Cardiac fibroblast (primary cell): ENCODE measurements around the gene TENT4A.
"Not testable (repeated sequence)": the region's sequence is repeated elsewhere in the genome, so short reads cannot be mapped to it uniquely, and the experiment has no call there.

ENCODE experiments used
- DNase-seq, 2 donors: peaks; one replicate each; pipeline versions ENCODE4 v3.0.0 to v3.0.0-alpha.2; 2010; ENCODE audit warnings: low read depth in 2 of 2
- H3K4me3 ChIP-seq, 2 donors: replicated peaks in 1 of 2; 1 replicate in 1 of 2; 2 replicates in 1 of 2; pipeline ENCODE4 v1.5.1; 2011; ENCODE audit warnings: low read depth in 2 of 2, low read length in 2 of 2, mild to moderate bottlenecking in 2 of 2, moderate library complexity in 1 of 2
- CTCF ChIP-seq: IDR thresholded peaks from one replicate; pipeline ENCODE4 v1.5.1; 2011; ENCODE audit warnings: low read depth, mild to moderate bottlenecking, low read length, inconsistent platforms

TENT4A gene

GRCh38 chr5:6770826-6771607 is 57.8 kb downstream of the TENT4A start:
- no peak overlapping the region for H3K4me3 ChIP-seq
- no peak for TF ChIP-seq CTCF
- DNase-seq, result no peak

GRCh38 chr5:6772886-6773285 is 59.7 kb downstream of the TENT4A start:
- H3K4me3 ChIP-seq, result no peak overlapping the region
- DNase-seq, result no peak
- TF ChIP-seq CTCF, result no peak

- DNase-seq, result no peak
- no peak overlapping the region for H3K4me3 ChIP-seq
- no peak for TF ChIP-seq CTCF
Observed at GRCh38 chr5:6773342-6774035, 60.3 kb downstream of the TENT4A start.

GRCh38 chr5:6774207-6774606 is 61.0 kb downstream of the TENT4A start:
- DNase-seq, H3K4me3 ChIP-seq: not testable (repeated sequence)

GRCh38 chr5:6774721-6775204 is 61.5 kb downstream of the TENT4A start:
- DNase-seq, result peak in 1 of 2 donors; percentile 13
- H3K4me3 ChIP-seq, result no peak overlapping the region
- no peak for TF ChIP-seq CTCF

GRCh38 chr5:6775571-6775970 is 62.3 kb downstream of the TENT4A start:
- DNase-seq, result no peak
- H3K4me3 ChIP-seq, result no peak overlapping the region
- no peak for TF ChIP-seq CTCF

GRCh38 chr5:6780802-6781391 is 67.7 kb downstream of the TENT4A start:
- no peak overlapping the region for H3K4me3 ChIP-seq
- DNase-seq, result peak in 1 of 2 donors; percentile 15
- TF ChIP-seq CTCF, result peak; percentile 35
